ENCODE data around the gene CCDC107. TPM values are rescaled to one million over a fixed set of nuclear protein-coding genes. Genes with fewer than 3 reads are reported as not detected.

CCDC107 gene
- total RNA-seq, 1 experiment from 2014 or later, result 11.8 TPM

DNA sequence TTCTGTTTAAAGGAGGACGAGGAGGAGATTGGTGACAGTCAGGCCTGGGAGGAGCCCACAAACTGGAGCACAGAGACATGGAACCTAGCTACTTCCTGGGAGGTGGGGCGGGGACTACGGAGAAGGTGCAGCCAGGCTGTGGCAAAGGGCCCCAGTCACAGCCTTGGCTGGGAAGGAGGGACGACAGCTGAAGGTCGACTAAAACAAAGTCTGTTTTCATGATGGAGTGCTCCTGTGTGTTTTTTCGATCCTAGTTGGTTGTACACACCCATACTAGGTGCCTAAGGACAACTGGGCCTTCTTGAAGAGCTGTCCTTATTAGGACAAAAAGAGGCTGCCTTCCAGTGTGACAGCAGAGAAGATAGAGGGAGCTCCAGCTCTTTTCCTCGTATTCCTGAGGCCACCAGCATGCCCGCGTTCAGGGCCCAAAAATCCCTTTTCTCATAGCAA, 2.9 kb downstream of the CCDC107 start:
- peaks cover 60% of the 10 kb centered on the region for H3K36me3 Mint-ChIP-seq (ENCODE audit: insufficient read depth, unreplicated experiment)
- peaks cover 14% of the 10 kb centered on the region for H3K4me1 ChIP-seq
- H3K4me3 Mint-ChIP-seq (ENCODE audit: unreplicated experiment), result no peak overlapping the region
- ChIA-PET CTCF (interaction anchor here (0.6 to 2.3 kb wide), 16 partner anchors 8 to 153 kb away, joined by 3 to 22 read pairs (median 5); partner anchors contain the start of genes CREB3, GBA2, HINT2 and RGP1), POLR2A (interaction anchor here (0.6 to 1.8 kb wide), 7 partner anchors 9 to 71 kb away, joined by 3 to 7 read pairs (median 4); partner anchors contain the start of genes CREB3 and TLN1)
- DNase-seq, result no peak
- H3K9me3 ChIP-seq, result no peaks in the 10 kb centered on the region
- intact Hi-C loops (cut with micrococcal nuclease; ENCODE audit: unreplicated experiment), result loop anchor here (1.0 kb wide), 1 partner anchor 67 kb away; no protein-coding TSS in a partner anchor
- H3K4me3 ChIP-seq (ENCODE audit: low read depth, low read length), result no peak overlapping the region
- H3K27me3 Mint-ChIP-seq (ENCODE audit: insufficient read depth, unreplicated experiment), result peaks cover 3% of the 10 kb centered on the region
- BruUV-seq (replicated peaks), result no TSS peak
- peaks cover 18% of the 10 kb centered on the region for H3K4me1 Mint-ChIP-seq (ENCODE audit: low read depth, unreplicated experiment)
- H3K27me3 ChIP-seq (replicated peaks; ENCODE audit: control insufficient read depth, insufficient read depth, low read length), result no peaks in the 10 kb centered on the region
- TF ChIP-seq, protein P1, sequence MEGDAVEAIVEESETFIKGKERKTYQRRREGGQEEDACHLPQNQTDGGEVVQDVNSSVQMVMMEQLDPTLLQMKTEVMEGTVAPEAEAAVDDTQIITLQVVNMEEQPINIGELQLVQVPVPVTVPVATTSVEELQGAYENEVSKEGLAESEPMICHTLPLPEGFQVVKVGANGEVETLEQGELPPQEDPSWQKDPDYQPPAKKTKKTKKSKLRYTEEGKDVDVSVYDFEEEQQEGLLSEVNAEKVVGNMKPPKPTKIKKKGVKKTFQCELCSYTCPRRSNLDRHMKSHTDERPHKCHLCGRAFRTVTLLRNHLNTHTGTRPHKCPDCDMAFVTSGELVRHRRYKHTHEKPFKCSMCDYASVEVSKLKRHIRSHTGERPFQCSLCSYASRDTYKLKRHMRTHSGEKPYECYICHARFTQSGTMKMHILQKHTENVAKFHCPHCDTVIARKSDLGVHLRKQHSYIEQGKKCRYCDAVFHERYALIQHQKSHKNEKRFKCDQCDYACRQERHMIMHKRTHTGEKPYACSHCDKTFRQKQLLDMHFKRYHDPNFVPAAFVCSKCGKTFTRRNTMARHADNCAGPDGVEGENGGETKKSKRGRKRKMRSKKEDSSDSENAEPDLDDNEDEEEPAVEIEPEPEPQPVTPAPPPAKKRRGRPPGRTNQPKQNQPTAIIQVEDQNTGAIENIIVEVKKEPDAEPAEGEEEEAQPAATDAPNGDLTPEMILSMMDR (IDR thresholded peaks at IDR 0.05; ENCODE audit: insufficient read depth in 1 of 2, low read depth in 1 of 2, low read length in 1 of 2, severe bottlenecking in 1 of 2, unreplicated experiment in 1 of 2), result peak; percentile 15 to 48
- H3K9me3 Mint-ChIP-seq (ENCODE audit: unreplicated experiment), result no peaks in the 10 kb centered on the region
- H3K36me3 ChIP-seq (ENCODE audit: control insufficient read depth, insufficient read depth, low read length), result no peaks in the 10 kb centered on the region
- H3K27ac Mint-ChIP-seq (ENCODE audit: unreplicated experiment), result no peak overlapping the region

DNA sequence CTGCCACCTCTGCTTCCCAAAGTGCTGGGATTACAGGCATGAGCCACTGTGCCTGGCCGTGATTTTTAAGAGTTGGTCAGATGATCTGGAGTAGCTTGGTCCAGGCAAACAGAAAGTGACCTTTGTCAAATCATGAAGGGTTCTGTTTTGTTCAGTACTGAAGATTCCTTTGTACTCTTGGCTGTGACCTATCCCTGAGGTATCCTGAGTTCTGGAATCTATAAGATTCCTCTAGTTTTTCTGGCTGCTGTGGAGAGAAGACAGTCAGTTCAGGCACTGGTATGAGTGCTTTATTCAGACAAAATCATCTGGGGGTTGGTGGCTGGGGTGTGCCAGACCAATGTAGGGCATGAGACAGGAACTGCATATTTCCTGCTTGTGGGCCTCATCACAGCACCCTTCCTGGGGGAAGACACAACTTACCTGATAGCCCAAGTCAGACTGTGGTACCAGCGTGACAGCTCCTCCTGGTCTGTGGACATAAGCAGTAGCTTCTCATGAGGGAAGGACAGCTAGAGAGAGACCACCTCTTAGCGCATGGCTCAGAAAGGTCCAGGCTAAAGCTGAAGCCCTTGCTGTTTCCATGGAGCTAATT, 3.8 kb downstream of the CCDC107 start:
- Histone ChIP-seq H3K4me1 (peaks cover 14% of the 10 kb centered on the region), H3K27me3 (replicated peaks; ENCODE audit: control insufficient read depth, insufficient read depth, low read length) (no peaks in the 10 kb centered on the region), H3K9me3 (no peaks in the 10 kb centered on the region), H3K4me3 (ENCODE audit: low read depth, low read length) (no peak overlapping the region), H3K36me3 (ENCODE audit: control insufficient read depth, insufficient read depth, low read length) (no peaks in the 10 kb centered on the region)
- peaks cover 18% of the 10 kb centered on the region for H3K4me1 Mint-ChIP-seq (ENCODE audit: low read depth, unreplicated experiment)
- no peak overlapping the region for H3K4me3 Mint-ChIP-seq (ENCODE audit: unreplicated experiment)
- CTCF ChIA-PET, result interaction anchor here (1.0 to 2.3 kb wide), 12 partner anchors 8 to 152 kb away, joined by 3 to 22 read pairs (median 6); partner anchors contain the start of genes CREB3, GBA2, HINT2 and RGP1
- H3K27me3 Mint-ChIP-seq (ENCODE audit: insufficient read depth, unreplicated experiment), result peaks cover 3% of the 10 kb centered on the region
- TF ChIP-seq, protein P1 (IDR thresholded peaks at IDR 0.05; ENCODE audit: insufficient read depth in 1 of 2, low read depth in 1 of 2, low read length in 1 of 2, severe bottlenecking in 1 of 2, unreplicated experiment in 1 of 2), result no peak
- POLR2A ChIA-PET, result interaction anchor here (0.9 to 1.8 kb wide), 6 partner anchors 8 to 70 kb away, joined by 3 to 7 read pairs (median 5); partner anchors contain the start of genes CREB3 and TLN1
- DNase-seq, result no peak
- no peak overlapping the region for H3K27ac Mint-ChIP-seq (ENCODE audit: unreplicated experiment)
- intact Hi-C loops (cut with micrococcal nuclease; ENCODE audit: unreplicated experiment), result loop anchor here (1.0 kb wide), 1 partner anchor 66 kb away; no protein-coding TSS in a partner anchor
- no peaks in the 10 kb centered on the region for H3K9me3 Mint-ChIP-seq (ENCODE audit: unreplicated experiment)
- BruUV-seq (replicated peaks), result no TSS peak
- H3K36me3 Mint-ChIP-seq (ENCODE audit: insufficient read depth, unreplicated experiment), result peaks cover 60% of the 10 kb centered on the region

DNA sequence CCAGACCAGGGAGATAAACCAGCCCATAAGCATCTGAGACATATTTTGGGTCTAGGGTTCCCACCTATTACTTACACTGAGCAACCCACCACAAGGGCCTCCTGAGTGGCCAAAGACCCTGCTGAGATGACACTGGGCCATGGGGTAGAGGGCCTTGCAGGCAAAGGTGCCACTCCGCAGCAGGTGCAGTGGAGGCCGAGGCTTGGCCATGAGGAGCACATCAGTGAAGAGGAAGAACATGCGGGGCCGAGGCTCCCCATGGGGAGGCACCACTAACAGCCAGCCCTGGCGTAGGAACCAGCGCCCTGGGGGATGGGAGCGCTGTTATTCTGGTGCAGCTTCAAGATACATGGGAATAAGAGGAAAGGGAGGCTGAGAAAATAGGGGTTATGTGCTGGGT, 4.3 kb downstream of the CCDC107 start:
- H3K27me3 ChIP-seq (replicated peaks; ENCODE audit: control insufficient read depth, insufficient read depth, low read length), result no peaks in the 10 kb centered on the region
- peaks cover 18% of the 10 kb centered on the region for H3K4me1 Mint-ChIP-seq (ENCODE audit: low read depth, unreplicated experiment)
- no TSS peak for BruUV-seq (replicated peaks)
- no peak for DNase-seq
- CTCF ChIA-PET, result interaction anchor here (2.3 kb wide), 1 partner anchor 29 kb away, joined by 19 read pairs; the partner anchor contains the start of gene TPM2
- peaks cover 9% of the 10 kb centered on the region for H3K4me1 ChIP-seq
- peaks cover 3% of the 10 kb centered on the region for H3K27me3 Mint-ChIP-seq (ENCODE audit: insufficient read depth, unreplicated experiment)
- H3K9me3 Mint-ChIP-seq (ENCODE audit: unreplicated experiment), result peaks cover 4% of the 10 kb centered on the region
- no peak overlapping the region for H3K27ac Mint-ChIP-seq (ENCODE audit: unreplicated experiment)
- TF ChIP-seq, protein P1 (IDR thresholded peaks at IDR 0.05; ENCODE audit: insufficient read depth in 1 of 2, low read depth in 1 of 2, low read length in 1 of 2, severe bottlenecking in 1 of 2, unreplicated experiment in 1 of 2), result no peak
- no peaks in the 10 kb centered on the region for H3K9me3 ChIP-seq
- H3K36me3 Mint-ChIP-seq (ENCODE audit: insufficient read depth, unreplicated experiment), result peaks cover 56% of the 10 kb centered on the region
- H3K4me3 Mint-ChIP-seq (ENCODE audit: unreplicated experiment), result peak overlapping the region; percentile 83
- intact Hi-C loops (cut with micrococcal nuclease; ENCODE audit: unreplicated experiment), result no loop called here
- no peak overlapping the region for H3K4me3 ChIP-seq (ENCODE audit: low read depth, low read length)
- H3K36me3 ChIP-seq (ENCODE audit: control insufficient read depth, insufficient read depth, low read length), result no peaks in the 10 kb centered on the region
- POLR2A ChIA-PET, result no interaction called here

All from Caco-2 (cell line).